Immature natural killer cell (primary cell): ENCODE data around the gene DIP2B. TPM values are rescaled to one million over a fixed set of nuclear protein-coding genes. Genes with fewer than 3 reads are reported as not detected.
A peak's percentile ranks its signal among the peaks of the same experiment; 100 is the strongest.

Experiments
- DNase-seq, 3 donors: peaks; one replicate each; pipeline ENCODE4 v3.0.0; 2022; ENCODE audit warnings: mixed read lengths in 1 of 3
- H3K27ac Mint-ChIP-seq, 6 donors: one replicate each; pipeline ENCODE4 v1.8.0; 2020; ENCODE audit warnings: mixed read lengths in 6 of 6, mild to moderate bottlenecking in 5 of 6, inconsistent platforms in 4 of 6, moderate library complexity in 3 of 6
- H3K27me3 Mint-ChIP-seq, 3 donors: one replicate each; pipeline ENCODE4 v1.8.0; 2020 to 2021; ENCODE audit warnings: low read depth in 3 of 3, mild to moderate bottlenecking in 3 of 3, mixed read lengths in 3 of 3, moderate library complexity in 3 of 3, inconsistent platforms in 1 of 3
- H3K36me3 Mint-ChIP-seq, 3 donors: one replicate each; pipeline ENCODE4 v1.8.0; 2020; ENCODE audit warnings: mixed read lengths in 3 of 3, inconsistent platforms in 2 of 3, mild to moderate bottlenecking in 2 of 3
- H3K4me1 Mint-ChIP-seq, 2 donors: one replicate each; pipeline ENCODE4 v1.8.0; 2020; ENCODE audit warnings: inconsistent platforms in 2 of 2, mild to moderate bottlenecking in 2 of 2, mixed read lengths in 2 of 2, moderate library complexity in 1 of 2
- H3K4me3 Mint-ChIP-seq, 5 donors: one replicate each; pipeline ENCODE4 v1.8.0; 2020; ENCODE audit warnings: mild to moderate bottlenecking in 5 of 5, mixed read lengths in 5 of 5, inconsistent platforms in 3 of 5, moderate library complexity in 3 of 5
- H3K9me3 Mint-ChIP-seq, 6 donors: one replicate each; pipeline ENCODE4 v1.8.0; 2020; ENCODE audit warnings: mild to moderate bottlenecking in 6 of 6, mixed read lengths in 6 of 6, inconsistent platforms in 4 of 6, moderate library complexity in 3 of 6
- polyA plus RNA-seq, 3 donors: library from polyadenylated mRNA; unstranded; fragments of 300-500 nt; fragmentation: Illumina TruSeq; gene quantifications; one replicate each; pipeline ENCODE4 v1.2.3, GENCODE V29; 2021

DIP2B gene
- polyA plus RNA-seq, 3 donors from 2014 or later, result 2.0 to 7.2 (median 3.4) TPM

DNA sequence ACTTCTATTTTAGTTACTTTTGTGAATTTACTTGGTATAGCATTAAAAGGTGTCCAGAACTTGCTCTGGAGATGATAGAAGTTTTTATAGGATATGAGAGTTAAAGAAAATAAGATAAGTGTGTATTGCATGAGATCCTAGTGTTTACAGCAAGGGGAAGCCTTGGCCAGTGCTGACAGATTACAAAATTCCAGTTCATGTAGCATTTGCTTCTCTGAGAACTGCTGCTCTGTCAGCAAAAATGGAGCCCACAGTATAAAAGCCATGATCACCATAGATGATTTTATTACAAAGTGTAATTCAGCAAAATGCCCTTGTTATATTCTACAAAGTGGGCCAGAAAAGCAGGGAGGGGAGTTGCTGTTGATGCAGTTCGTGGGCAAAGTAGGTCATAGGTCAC lies 219.1 kb downstream of the DIP2B start:
- peaks cover 29 to 64% (median 31%) of the 10 kb centered on the region in 3 donors for H3K36me3 Mint-ChIP-seq
- no peak overlapping the region for H3K27ac Mint-ChIP-seq
- no peaks in the 10 kb centered on the region for H3K9me3 Mint-ChIP-seq
- no peaks in the 10 kb centered on the region for H3K4me1 Mint-ChIP-seq
- DNase-seq, result no peak
- no peak overlapping the region for H3K4me3 Mint-ChIP-seq
- no peaks in the 10 kb centered on the region for H3K27me3 Mint-ChIP-seq

DNA sequence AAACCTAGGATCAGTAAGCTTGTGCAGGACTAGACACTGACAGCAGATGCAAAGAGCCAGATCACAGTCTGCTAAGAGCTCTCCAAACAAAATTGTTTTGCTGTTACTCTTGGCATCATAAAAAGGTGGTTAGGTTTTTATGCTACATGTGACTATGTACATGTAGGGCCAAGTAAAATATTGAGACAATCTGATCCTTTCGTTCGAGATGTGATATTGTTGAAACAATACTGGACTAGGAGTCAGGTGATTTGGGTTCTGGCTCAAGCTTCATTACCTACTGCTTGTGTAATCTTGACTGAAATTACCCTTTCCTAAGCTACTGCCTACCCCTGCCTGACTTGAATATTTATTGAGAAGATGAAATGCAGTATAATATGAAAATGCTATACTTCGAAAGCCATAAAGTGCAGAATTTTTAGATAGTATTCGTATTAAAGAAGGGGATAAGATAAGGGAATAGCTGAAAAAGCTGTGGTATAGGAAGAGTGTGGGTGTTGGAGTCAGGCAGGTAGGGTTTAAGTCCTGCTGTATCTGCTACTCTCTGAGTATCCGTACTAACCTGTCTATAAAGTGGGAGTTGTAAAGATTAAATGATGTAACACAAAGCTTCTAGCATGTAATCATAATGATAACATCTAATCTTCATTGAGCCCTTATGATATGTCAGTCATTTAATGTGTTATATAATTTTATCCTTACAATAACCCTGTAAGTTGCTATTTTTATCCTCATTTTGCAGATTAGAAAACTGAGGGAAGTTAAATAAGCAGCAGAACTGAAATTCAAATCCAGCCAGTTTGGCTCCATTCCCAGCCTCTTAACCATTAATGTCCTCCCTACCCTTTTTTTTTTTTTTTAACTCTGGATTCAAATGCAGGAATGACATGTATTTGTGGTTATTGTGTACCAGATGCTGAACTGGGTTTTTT lies 220.5 kb downstream of the DIP2B start:
- DNase-seq, result no peak
- Mint-ChIP-seq H3K36me3 (peaks cover 36 to 69% (median 38%) of the 10 kb centered on the region in 3 donors), H3K9me3 (no peaks in the 10 kb centered on the region), H3K27ac (no peak overlapping the region), H3K27me3 (no peaks in the 10 kb centered on the region), H3K4me3 (no peak overlapping the region), H3K4me1 (no peaks in the 10 kb centered on the region)

DNA sequence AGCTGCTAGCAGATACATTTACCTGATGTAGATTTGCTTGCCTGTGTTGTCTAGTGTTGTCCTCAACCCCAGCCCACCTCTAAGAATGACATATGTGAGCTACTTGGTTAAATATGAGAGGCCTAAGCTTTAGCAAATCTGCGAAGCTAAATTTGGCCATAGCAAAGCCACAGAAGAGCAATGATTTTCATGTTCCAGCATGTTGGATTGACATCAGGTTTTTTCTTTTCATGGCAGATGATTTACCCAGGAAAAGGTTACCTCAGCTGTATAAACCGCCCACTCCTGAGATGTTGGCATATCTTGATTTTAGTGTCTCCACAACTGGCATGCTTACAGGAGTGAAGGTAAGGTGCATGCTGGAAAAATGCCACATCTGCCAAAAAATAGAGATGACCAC lies 222.7 kb downstream of the DIP2B start:
- peaks cover 37 to 72% (median 44%) of the 10 kb centered on the region in 3 donors for H3K36me3 Mint-ChIP-seq
- no peaks in the 10 kb centered on the region for H3K9me3 Mint-ChIP-seq
- DNase-seq, result no peak
- no peaks in the 10 kb centered on the region for H3K4me1 Mint-ChIP-seq
- H3K27me3 Mint-ChIP-seq, result peaks cover 0 to 1% (median 0%) of the 10 kb centered on the region in 3 donors
- H3K27ac Mint-ChIP-seq, result peak overlapping the region in 1 of 6 donors; percentile 7
- H3K4me3 Mint-ChIP-seq, result no peak overlapping the region

DNA sequence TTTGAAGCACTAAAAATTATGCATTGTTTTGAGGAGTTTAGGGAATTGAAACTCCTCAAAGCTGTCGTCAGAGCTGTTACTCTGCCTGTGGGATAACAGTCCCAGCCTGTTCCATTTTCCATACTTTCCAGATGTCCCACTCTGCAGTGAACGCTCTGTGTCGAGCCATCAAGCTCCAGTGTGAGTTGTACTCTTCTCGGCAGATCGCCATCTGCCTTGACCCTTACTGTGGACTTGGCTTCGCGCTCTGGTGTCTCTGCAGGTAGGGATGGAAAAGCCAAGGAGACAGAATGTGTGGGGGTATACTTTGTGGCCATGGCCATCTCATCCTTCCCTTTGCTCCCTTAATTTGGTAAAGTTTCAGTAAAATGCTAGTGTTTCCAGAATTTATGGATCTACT lies 223.6 kb downstream of the DIP2B start:
- peak overlapping the region in 1 of 6 donors; percentile 27 for H3K27ac Mint-ChIP-seq
- H3K4me3 Mint-ChIP-seq, result no peak overlapping the region
- H3K36me3 Mint-ChIP-seq, result peaks cover 32 to 69% (median 36%) of the 10 kb centered on the region in 3 donors

DNA sequence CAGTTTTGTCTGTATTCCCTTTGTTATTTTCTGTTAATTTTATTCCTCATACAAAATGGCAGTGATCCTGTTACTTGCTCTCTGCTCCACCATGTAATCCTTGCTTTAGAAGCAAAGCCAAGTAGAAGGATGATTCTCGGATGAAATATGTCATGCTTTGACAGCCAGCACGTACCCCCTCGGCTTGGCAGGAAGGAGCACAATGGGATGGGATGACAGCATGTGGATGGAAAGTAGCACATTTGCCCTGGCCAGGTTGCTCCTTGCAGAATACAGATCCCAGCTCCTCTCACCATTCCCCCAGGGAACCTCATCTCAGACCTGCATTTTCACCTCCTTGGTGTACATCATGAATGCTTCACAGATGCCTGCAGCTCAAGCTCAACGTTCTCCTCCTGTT lies 224.1 kb downstream of the DIP2B start:
- H3K9me3 Mint-ChIP-seq, result no peaks in the 10 kb centered on the region
- H3K36me3 Mint-ChIP-seq, result peaks cover 27 to 68% (median 32%) of the 10 kb centered on the region in 3 donors
- H3K4me3 Mint-ChIP-seq, result no peak overlapping the region
- H3K27me3 Mint-ChIP-seq, result peaks cover 0 to 1% (median 0%) of the 10 kb centered on the region in 3 donors
- H3K27ac Mint-ChIP-seq, result peak overlapping the region in 2 of 6 donors; percentile 27 to 58
- DNase-seq, result no peak
- no peaks in the 10 kb centered on the region for H3K4me1 Mint-ChIP-seq

More for the DNA sequence above, 223.6 kb downstream of the DIP2B start:
- Mint-ChIP-seq H3K4me1 (no peaks in the 10 kb centered on the region), H3K27me3 (peaks cover 0 to 1% (median 0%) of the 10 kb centered on the region in 3 donors), H3K9me3 (no peaks in the 10 kb centered on the region)
- DNase-seq, result no peak

DNA sequence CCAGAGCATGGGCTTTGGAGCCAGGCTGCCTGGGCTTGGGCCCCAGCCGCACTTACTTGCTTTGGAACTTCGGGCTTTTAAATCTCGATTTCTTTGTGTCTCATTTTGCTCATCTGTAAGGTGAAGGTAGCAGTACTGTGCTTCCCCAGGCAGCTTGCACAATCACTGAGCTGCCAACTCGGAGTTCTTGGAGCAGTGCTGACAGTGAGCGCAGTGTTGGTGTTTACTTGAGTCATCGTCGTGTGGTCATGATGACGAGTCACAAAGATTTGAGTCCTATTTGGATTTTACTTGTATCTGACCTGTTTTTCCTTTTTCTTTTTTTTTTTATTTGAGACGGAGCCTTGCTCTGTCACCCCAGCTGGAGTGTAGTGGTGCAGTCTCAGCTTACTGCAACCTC lies 227.8 kb downstream of the DIP2B start:
- no peaks in the 10 kb centered on the region for H3K4me1 Mint-ChIP-seq
- H3K9me3 Mint-ChIP-seq, result no peaks in the 10 kb centered on the region
- no peak overlapping the region for H3K4me3 Mint-ChIP-seq
- H3K36me3 Mint-ChIP-seq, result peaks cover 35 to 69% (median 35%) of the 10 kb centered on the region in 3 donors
- H3K27ac Mint-ChIP-seq, result no peak overlapping the region
- DNase-seq, result no peak
- H3K27me3 Mint-ChIP-seq, result peaks cover 0 to 1% (median 0%) of the 10 kb centered on the region in 3 donors

DNA sequence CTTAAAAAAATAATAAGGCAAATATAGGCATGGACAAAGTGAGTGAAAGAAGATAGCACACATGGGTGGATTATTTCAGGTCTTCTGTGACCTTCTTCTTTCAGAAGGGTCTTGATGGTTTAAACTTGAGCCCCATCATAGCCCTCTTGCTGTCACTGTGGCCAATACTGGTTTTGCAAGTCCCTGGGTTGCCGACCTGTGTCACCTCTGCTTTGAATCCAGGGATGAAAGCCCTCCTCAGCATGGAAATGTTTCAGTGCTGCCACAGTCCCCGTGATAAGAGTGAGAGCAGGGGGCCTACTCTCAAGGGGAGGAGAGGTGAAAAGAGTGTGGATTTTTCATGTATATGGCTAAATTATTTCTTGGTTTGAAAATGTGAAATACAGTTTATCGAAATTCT lies 228.9 kb downstream of the DIP2B start:
- H3K4me3 Mint-ChIP-seq, result no peak overlapping the region

DNA sequence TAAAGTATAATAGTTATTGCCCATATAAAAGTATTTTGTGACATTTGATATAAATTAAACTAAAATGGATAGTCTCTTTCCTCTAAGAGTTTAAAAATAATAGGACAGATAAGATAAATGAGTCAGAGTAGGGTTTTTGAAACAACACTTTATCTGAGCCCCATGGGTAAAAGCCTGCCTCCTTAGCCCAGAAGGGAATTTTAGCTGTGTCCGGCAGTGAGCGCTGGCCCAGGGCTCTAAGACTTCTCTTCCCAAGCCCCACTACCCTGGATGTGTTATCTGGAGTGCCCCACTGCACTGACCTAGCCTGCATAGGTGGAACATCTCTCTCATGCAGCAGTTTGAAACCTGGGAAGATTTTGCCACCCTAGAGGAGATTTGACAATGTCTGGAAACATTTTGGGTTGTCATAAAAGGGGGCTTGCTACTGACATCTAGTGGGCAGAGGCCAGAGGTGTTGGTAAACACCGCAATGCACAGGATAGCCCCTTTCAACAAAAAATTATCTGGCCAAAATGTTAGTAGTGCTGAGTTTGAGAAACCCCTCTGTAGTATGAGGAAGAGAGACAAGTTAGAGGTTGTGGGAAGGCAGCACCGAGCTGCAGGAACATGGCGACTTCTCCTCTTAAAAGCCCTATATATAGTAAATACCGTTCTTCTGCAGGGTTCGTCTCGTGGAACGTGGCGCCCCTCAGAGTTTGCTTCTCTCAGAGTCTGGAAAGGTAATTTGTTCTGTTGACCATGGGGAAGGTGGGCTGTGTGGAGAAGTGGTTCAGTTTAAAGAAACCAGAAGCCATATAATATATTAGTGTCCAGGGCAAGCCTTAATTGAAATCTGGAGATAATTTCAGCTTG lies 229.9 kb downstream of the DIP2B start:
- Mint-ChIP-seq H3K27ac (no peak overlapping the region), H3K4me1 (no peaks in the 10 kb centered on the region), H3K9me3 (no peaks in the 10 kb centered on the region), H3K27me3 (peaks cover 0 to 1% (median 0%) of the 10 kb centered on the region in 3 donors), H3K36me3 (peaks cover 31 to 71% (median 36%) of the 10 kb centered on the region in 3 donors), H3K4me3 (no peak overlapping the region)
- DNase-seq, result peak in 2 of 3 donors; percentile 18 to 20

More for the DNA sequence above, 228.9 kb downstream of the DIP2B start:
- no peaks in the 10 kb centered on the region for H3K9me3 Mint-ChIP-seq
- H3K36me3 Mint-ChIP-seq, result peaks cover 32 to 68% (median 32%) of the 10 kb centered on the region in 3 donors
- H3K4me1 Mint-ChIP-seq, result no peaks in the 10 kb centered on the region
- H3K27me3 Mint-ChIP-seq, result peaks cover 0 to 1% (median 0%) of the 10 kb centered on the region in 3 donors
- DNase-seq, result no peak
- no peak overlapping the region for H3K27ac Mint-ChIP-seq

DNA sequence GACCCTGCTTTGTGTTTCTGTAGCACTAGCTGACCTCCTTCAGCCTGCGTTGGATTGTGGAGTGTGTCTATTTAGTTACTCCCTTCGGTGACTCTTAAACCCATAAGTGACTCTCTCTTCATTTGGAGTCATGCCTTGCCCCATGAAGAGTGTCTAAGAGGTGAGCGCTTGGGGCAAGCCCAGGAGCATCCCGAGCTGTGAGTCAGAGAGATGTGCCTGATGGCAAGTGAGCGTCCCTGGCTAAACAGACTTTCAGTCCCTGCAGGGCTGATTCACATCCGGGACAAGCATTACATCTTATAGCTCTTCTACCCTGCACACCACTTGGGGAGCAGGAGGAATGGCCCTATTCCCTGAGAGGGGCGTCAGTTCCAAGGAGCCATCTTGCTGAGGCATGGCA lies 234.8 kb downstream of the DIP2B start:
- DNase-seq, result no peak
- H3K9me3 Mint-ChIP-seq, result no peaks in the 10 kb centered on the region
- H3K27ac Mint-ChIP-seq, result no peak overlapping the region
- H3K36me3 Mint-ChIP-seq, result peaks cover 43 to 65% (median 49%) of the 10 kb centered on the region in 3 donors
- no peak overlapping the region for H3K4me3 Mint-ChIP-seq
- no peaks in the 10 kb centered on the region for H3K27me3 Mint-ChIP-seq
- no peaks in the 10 kb centered on the region for H3K4me1 Mint-ChIP-seq

DNA sequence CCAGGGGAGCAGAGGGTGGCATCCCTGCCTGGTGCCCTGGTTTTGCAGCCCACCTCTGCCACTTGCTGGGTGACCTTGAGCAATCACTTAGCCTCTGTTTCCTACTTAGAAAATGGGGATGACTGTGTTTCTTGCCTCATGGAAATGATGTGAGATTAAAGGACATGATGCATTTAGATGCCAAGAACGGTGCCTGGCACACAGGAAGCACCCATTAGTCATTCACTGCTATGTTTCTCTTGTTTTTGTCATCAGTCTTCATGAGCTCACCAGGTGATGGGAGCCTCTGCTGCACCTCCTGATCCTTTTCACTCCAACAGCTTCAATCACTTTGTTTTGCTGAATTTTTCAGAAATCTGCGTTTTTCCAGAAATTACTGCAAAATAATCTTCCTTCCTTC lies 235.5 kb downstream of the DIP2B start:
- Mint-ChIP-seq H3K36me3 (peaks cover 40 to 59% (median 49%) of the 10 kb centered on the region in 3 donors), H3K9me3 (no peaks in the 10 kb centered on the region), H3K27me3 (no peaks in the 10 kb centered on the region), H3K4me1 (no peaks in the 10 kb centered on the region), H3K4me3 (no peak overlapping the region), H3K27ac (peak overlapping the region in 1 of 6 donors; percentile 73)
- DNase-seq, result no peak

DNA sequence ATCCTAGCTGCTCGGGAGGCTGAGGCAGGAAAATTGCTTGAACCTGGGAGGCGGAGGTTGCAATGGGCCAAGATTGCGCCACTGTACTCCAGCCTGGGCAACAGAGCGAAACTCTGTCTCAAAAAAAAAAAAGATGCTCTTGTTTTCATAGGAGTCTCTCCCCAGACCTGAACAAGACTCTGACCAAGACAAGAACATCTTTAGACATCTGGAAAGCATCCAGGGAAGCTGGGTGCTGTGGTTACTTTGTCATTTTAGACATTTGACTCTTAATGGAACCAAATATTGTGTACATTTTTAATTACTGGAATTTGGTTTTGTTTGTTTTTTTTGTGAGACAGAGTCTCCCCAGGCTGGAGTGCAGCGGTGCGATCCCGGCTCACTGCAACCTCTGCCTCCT lies 238.0 kb downstream of the DIP2B start:
- Mint-ChIP-seq H3K36me3 (peaks cover 38 to 53% (median 45%) of the 10 kb centered on the region in 3 donors), H3K4me3 (no peak overlapping the region), H3K9me3 (no peaks in the 10 kb centered on the region)

DNA sequence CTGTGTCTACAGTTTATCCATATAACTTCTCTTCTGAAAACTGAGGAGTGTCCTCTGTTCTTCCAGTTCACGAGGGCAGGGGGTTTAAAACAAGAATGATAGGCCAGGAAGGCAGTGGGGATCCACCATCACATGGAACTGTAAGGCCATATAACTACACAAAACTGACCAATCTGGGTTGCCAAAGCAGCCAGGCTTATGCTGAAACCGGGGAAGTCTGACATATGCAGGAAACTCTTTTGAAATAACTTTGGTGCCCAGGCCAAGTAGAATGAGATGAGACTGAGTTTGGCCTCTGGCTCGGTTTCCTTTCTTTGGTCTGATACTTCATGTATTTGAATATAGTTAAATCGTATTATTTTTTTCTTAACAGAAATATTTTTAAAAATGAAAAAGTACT lies 241.1 kb downstream of the DIP2B start:
- H3K27me3 Mint-ChIP-seq, result no peaks in the 10 kb centered on the region
- peaks cover 23 to 38% (median 31%) of the 10 kb centered on the region in 3 donors for H3K36me3 Mint-ChIP-seq
- H3K4me1 Mint-ChIP-seq, result no peaks in the 10 kb centered on the region
- no peak overlapping the region for H3K27ac Mint-ChIP-seq
- H3K9me3 Mint-ChIP-seq, result no peaks in the 10 kb centered on the region
- DNase-seq, result no peak
- H3K4me3 Mint-ChIP-seq, result no peak overlapping the region

More for the DNA sequence above, 238.0 kb downstream of the DIP2B start:
- no peaks in the 10 kb centered on the region for H3K4me1 Mint-ChIP-seq
- no peak overlapping the region for H3K27ac Mint-ChIP-seq
- DNase-seq, result no peak
- no peaks in the 10 kb centered on the region for H3K27me3 Mint-ChIP-seq

DNA sequence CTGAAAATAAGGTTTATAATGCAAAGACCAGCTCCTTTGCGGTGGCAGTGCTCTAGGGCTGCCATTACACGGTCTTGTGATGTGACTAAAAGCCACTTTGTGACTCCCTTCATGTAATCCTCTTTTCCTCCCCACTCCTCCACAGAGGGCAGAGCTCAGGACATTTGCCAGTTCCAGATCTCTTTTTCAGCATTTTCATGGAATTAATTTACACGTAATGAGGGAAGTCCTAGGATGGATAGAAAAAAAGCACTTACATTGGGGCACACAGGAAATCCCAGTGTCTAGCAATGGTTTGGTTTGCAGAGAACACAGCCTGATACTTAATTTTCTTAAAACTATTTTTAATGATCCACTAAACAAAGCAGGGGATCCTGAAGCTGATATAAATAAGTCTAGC lies 241.6 kb downstream of the DIP2B start:
- H3K4me1 Mint-ChIP-seq, result no peaks in the 10 kb centered on the region
- peaks cover 20 to 32% (median 28%) of the 10 kb centered on the region in 3 donors for H3K36me3 Mint-ChIP-seq
- H3K27ac Mint-ChIP-seq, result peak overlapping the region in 1 of 6 donors; percentile 41
- no peaks in the 10 kb centered on the region for H3K27me3 Mint-ChIP-seq
- DNase-seq, result no peak
- H3K9me3 Mint-ChIP-seq, result no peaks in the 10 kb centered on the region
- H3K4me3 Mint-ChIP-seq, result no peak overlapping the region

DNA sequence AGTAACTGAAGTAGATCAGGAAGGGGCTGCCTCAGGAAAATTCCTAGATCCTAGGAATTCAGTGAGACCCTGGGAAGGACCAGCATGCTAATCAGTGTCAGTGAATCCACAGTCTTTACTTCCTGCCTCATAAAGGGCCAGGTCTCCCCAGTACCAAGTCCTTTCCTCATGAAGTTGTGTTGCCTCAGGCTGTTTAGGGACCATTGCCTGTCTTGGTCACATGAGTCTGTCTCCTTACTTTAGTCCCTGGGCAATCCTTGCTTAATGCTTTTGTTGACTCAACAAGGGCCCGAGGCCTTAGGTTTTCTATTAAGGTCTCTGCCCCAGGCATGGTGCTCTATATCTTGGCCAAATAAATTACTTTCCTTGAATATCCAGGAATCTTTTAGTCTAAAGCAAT lies 243.0 kb downstream of the DIP2B start:
- H3K4me3 Mint-ChIP-seq, result no peak overlapping the region
- H3K36me3 Mint-ChIP-seq, result peaks cover 12 to 29% (median 22%) of the 10 kb centered on the region in 3 donors
- no peaks in the 10 kb centered on the region for H3K9me3 Mint-ChIP-seq
- H3K27ac Mint-ChIP-seq, result no peak overlapping the region
- no peaks in the 10 kb centered on the region for H3K4me1 Mint-ChIP-seq
- DNase-seq, result no peak
- no peaks in the 10 kb centered on the region for H3K27me3 Mint-ChIP-seq
